DND-41 (cell line): Measurements from ENCODE around the gene LIG1.

Experiments
- CTCF ChIP-seq: IDR thresholded peaks from 2 replicates; pipeline ENCODE4 v1.5.1; 2012; ENCODE audit warnings: borderline replicate concordance, low read length, moderate library complexity, mild to moderate bottlenecking; ENCODE audit not compliant: poor library complexity, severe bottlenecking; ENCODE audit errors: extremely low read depth
- EZH2 ChIP-seq: IDR thresholded peaks from 3 replicates; pipeline ENCODE4 v1.6.1; 2012; ENCODE audit warnings: borderline replicate concordance, low read depth, mild to moderate bottlenecking, moderate library complexity, low read length, inconsistent platforms; ENCODE audit not compliant: severe bottlenecking

GRCh38 chr19:48085904-48086864 lies 84.0 kb downstream of the LIG1 start:
- TF ChIP-seq EZH2 (no peak), CTCF (peak; percentile 46)
